H54 (cell line): ENCODE data around the gene CYP26A1.
A peak's percentile ranks its signal among the peaks of the same experiment; 100 is the strongest.

ENCODE experiments used
- DNase-seq: peaks from one replicate; pipeline ENCODE4 v3.0.0; 2011; ENCODE audit warnings: low spot score, mixed read lengths; ENCODE audit not compliant: insufficient read length
- FAIRE-seq: peaks from 3 replicates; lab custom pipeline; 2011; peaks lifted over from hg19 to GRCh38; lab: Jason Lieb, UNC
- POLR2A ChIP-seq: IDR thresholded peaks from 2 replicates; pipeline ENCODE4 v1.6.1; 2011; ENCODE audit warnings: low read depth, mild to moderate bottlenecking, low read length

CYP26A1 gene

GRCh38 chr10:93080350-93081046 lies 6.8 kb downstream of the CYP26A1 start:
- peak; percentile 33 for FAIRE-seq

GRCh38 chr10:93081318-93081717 lies 7.6 kb downstream of the CYP26A1 start:
- FAIRE-seq (no peak), DNase-seq (no peak)
- TF ChIP-seq POLR2A, result no peak

More at GRCh38 chr10:93080350-93081046, 6.8 kb downstream of the CYP26A1 start:
- no peak for TF ChIP-seq POLR2A
- DNase-seq, result peak; percentile 96

- TF ChIP-seq POLR2A, result no peak
- DNase-seq (no peak), FAIRE-seq (no peak)
These were observed 8.1 kb downstream of the CYP26A1 start for GRCh38 chr10:93081834-93082233.

GRCh38 chr10:93083743-93084539 lies 10.2 kb downstream of the CYP26A1 start:
- no peak for TF ChIP-seq POLR2A
- DNase-seq (no peak), FAIRE-seq (no peak)

- FAIRE-seq (no peak), DNase-seq (no peak)
- TF ChIP-seq POLR2A, result no peak
These were observed 11.7 kb downstream of the CYP26A1 start for GRCh38 chr10:93085272-93085859.

GRCh38 chr10:93086289-93086688 lies 12.6 kb downstream of the CYP26A1 start:
- FAIRE-seq (no peak), DNase-seq (no peak)
- TF ChIP-seq POLR2A, result no peak

GRCh38 chr10:93087846-93088245 lies 14.2 kb downstream of the CYP26A1 start:
- no peak for FAIRE-seq
- no peak for TF ChIP-seq POLR2A
- DNase-seq, result no peak

- FAIRE-seq (no peak), DNase-seq (no peak)
- no peak for TF ChIP-seq POLR2A
These were observed 14.8 kb downstream of the CYP26A1 start for GRCh38 chr10:93088466-93088865.

- no peak for DNase-seq
- no peak for TF ChIP-seq POLR2A
- no peak for FAIRE-seq
These were observed 16.9 kb downstream of the CYP26A1 start for GRCh38 chr10:93090619-93091018.

GRCh38 chr10:93091960-93092359 lies 18.3 kb downstream of the CYP26A1 start:
- no peak for DNase-seq
- no peak for TF ChIP-seq POLR2A
- FAIRE-seq, result no peak

- no peak for TF ChIP-seq POLR2A
- no peak for FAIRE-seq
These were observed 21.5 kb downstream of the CYP26A1 start for GRCh38 chr10:93095225-93095624.

GRCh38 chr10:93096901-93097300 lies 23.2 kb downstream of the CYP26A1 start:
- TF ChIP-seq POLR2A, result no peak
- DNase-seq, result no peak
- FAIRE-seq, result no peak

More at GRCh38 chr10:93095225-93095624, 21.5 kb downstream of the CYP26A1 start:
- DNase-seq, result no peak

- TF ChIP-seq POLR2A, result no peak
- FAIRE-seq (no peak), DNase-seq (no peak)
These were observed 23.7 kb downstream of the CYP26A1 start for GRCh38 chr10:93097386-93097785.

- FAIRE-seq, result peak; percentile 15
- no peak for DNase-seq
- TF ChIP-seq POLR2A, result no peak
These were observed 25.1 kb downstream of the CYP26A1 start for GRCh38 chr10:93098816-93099215.
